Measurements from ENCODE around the gene ZFP3.

GRCh38 chr17:5126719-5127488 is 48.6 kb downstream of the ZFP3 start:
- no peak for TF ChIP-seq POLR2A (IDR thresholded peaks at IDR 0.05)
- TF ChIP-seq CTCF (IDR thresholded peaks at IDR 0.05) = no peak
